ENCODE data around the gene GPATCH3. TPM values are rescaled to one million over a fixed set of nuclear protein-coding genes. Genes with fewer than 3 reads are reported as not detected.
"Not testable (repeated sequence)": the region's sequence is repeated elsewhere in the genome, so short reads cannot be mapped to it uniquely, and the experiment has no call there.

The GPATCH3 gene
- total RNA-seq, 1 donor from 2014 or later, result 10.9 TPM

- intact Hi-C loops (cut with DNase I); DNase-seq (ENCODE audit: missing footprints); ATAC-seq: not testable (repeated sequence)
These were observed 18.7 kb downstream of the GPATCH3 start for GRCh38 chr1:26881611-26882010.

- no peak for ATAC-seq
- no peak for DNase-seq (ENCODE audit: missing footprints)
- intact Hi-C loops (cut with DNase I), result no loop called here
These were observed 20.5 kb downstream of the GPATCH3 start for GRCh38 chr1:26879793-26880192.

GRCh38 chr1:26877326-26877725 is 22.9 kb downstream of the GPATCH3 start:
- intact Hi-C loops (cut with DNase I), result loop anchor here (2.0 kb wide), 1 partner anchor 67 kb away; no protein-coding TSS in a partner anchor
- no peak for DNase-seq (ENCODE audit: missing footprints)
- ATAC-seq, result no peak

GRCh38 chr1:26874896-26875295 is 25.4 kb downstream of the GPATCH3 start:
- no peak for DNase-seq (ENCODE audit: missing footprints)
- intact Hi-C loops (cut with DNase I), result no loop called here
- no peak for ATAC-seq

GRCh38 chr1:26873097-26873496 is 27.2 kb downstream of the GPATCH3 start:
- intact Hi-C loops (cut with DNase I); ATAC-seq; DNase-seq (ENCODE audit: missing footprints): not testable (repeated sequence)

GRCh38 chr1:26864610-26865480 is 35.4 kb downstream of the GPATCH3 start:
- peak; percentile 99 for ATAC-seq
- intact Hi-C loops (cut with DNase I), result no loop called here
- peak; percentile 98 for DNase-seq (ENCODE audit: missing footprints)

- ATAC-seq (no peak), DNase-seq (ENCODE audit: missing footprints) (no peak)
- intact Hi-C loops (cut with DNase I), result no loop called here
These were observed 36.6 kb downstream of the GPATCH3 start for GRCh38 chr1:26863685-26864077.

GRCh38 chr1:26862781-26863684 is 37.2 kb downstream of the GPATCH3 start, which contains the start of gene SFN:
Gene SFN (plus strand): TSS chr1:26863149. CDS start chr1:26863213, 64 bp downstream.
- no peak for ATAC-seq
- intact Hi-C loops (cut with DNase I), result no loop called here
- no peak for DNase-seq (ENCODE audit: missing footprints)

GRCh38 chr1:26861889-26862378 is 38.3 kb downstream of the GPATCH3 start:
- DNase-seq (ENCODE audit: missing footprints) (no peak), ATAC-seq (no peak)
- intact Hi-C loops (cut with DNase I), result no loop called here

- intact Hi-C loops (cut with DNase I), result no loop called here
- ATAC-seq (no peak), DNase-seq (ENCODE audit: missing footprints) (no peak)
These were observed 39.0 kb downstream of the GPATCH3 start for GRCh38 chr1:26861286-26861701.

- DNase-seq (ENCODE audit: missing footprints), result no peak
- intact Hi-C loops (cut with DNase I), result no loop called here
- ATAC-seq, result no peak
These were observed 41.2 kb downstream of the GPATCH3 start for GRCh38 chr1:26858891-26859640.

GRCh38 chr1:26858160-26858559 is 42.1 kb downstream of the GPATCH3 start:
- intact Hi-C loops (cut with DNase I), result no loop called here
- no peak for DNase-seq (ENCODE audit: missing footprints)
- ATAC-seq, result no peak

GRCh38 chr1:26857473-26858060 is 42.7 kb downstream of the GPATCH3 start:
- no peak for ATAC-seq

GRCh38 chr1:26856604-26857469 is 43.4 kb downstream of the GPATCH3 start:
- no peak for DNase-seq (ENCODE audit: missing footprints)
- intact Hi-C loops (cut with DNase I), result no loop called here
- ATAC-seq, result no peak

More at GRCh38 chr1:26857473-26858060, 42.7 kb downstream of the GPATCH3 start:
- no peak for DNase-seq (ENCODE audit: missing footprints)
- intact Hi-C loops (cut with DNase I), result no loop called here

GRCh38 chr1:26856181-26856580 is 44.1 kb downstream of the GPATCH3 start:
- DNase-seq (ENCODE audit: missing footprints), result no peak

GRCh38 chr1:26855636-26856035 is 44.6 kb downstream of the GPATCH3 start:
- DNase-seq (ENCODE audit: missing footprints) (no peak), ATAC-seq (no peak)
- intact Hi-C loops (cut with DNase I), result no loop called here

More at GRCh38 chr1:26856181-26856580, 44.1 kb downstream of the GPATCH3 start:
- intact Hi-C loops (cut with DNase I), result no loop called here
- no peak for ATAC-seq

GRCh38 chr1:26854906-26855305 is 45.4 kb downstream of the GPATCH3 start:
- DNase-seq (ENCODE audit: missing footprints) (no peak), ATAC-seq (no peak)
- intact Hi-C loops (cut with DNase I), result no loop called here

Data from Right ventricle myocardium inferior (tissue), 1 donor.